Memory B cell (primary cell): ENCODE data around the gene ADGRV1.

Source experiments
- ATAC-seq: fragments of 150-1000 bp; cut with Tn5 transposase; 2 replicates; pipeline ENCODE4 v1.10.0; 2021; ENCODE audit warnings: low read depth, mild to moderate bottlenecking, moderate library complexity
- DNase-seq, 2 donors: peaks; one replicate each; pipeline ENCODE4 v3.0.0; 2022; ENCODE audit warnings: low spot score in 2 of 2
- H3K27ac Mint-ChIP-seq: one replicate; pipeline ENCODE4 v1.8.0; 2022; ENCODE audit warnings: mild to moderate bottlenecking, moderate library complexity, mixed read lengths
- H3K27me3 Mint-ChIP-seq: one replicate; pipeline ENCODE4 v1.8.0; 2022; ENCODE audit warnings: mixed read lengths
- H3K36me3 Mint-ChIP-seq: one replicate; pipeline ENCODE4 v1.8.0; 2022; ENCODE audit warnings: mild to moderate bottlenecking, mixed read lengths
- H3K4me1 Mint-ChIP-seq: one replicate; pipeline ENCODE4 v1.8.0; 2022; ENCODE audit warnings: mixed read lengths
- H3K4me3 Mint-ChIP-seq: one replicate; pipeline ENCODE4 v1.8.0; 2022; ENCODE audit warnings: mild to moderate bottlenecking, moderate library complexity, mixed read lengths
- H3K9me3 Mint-ChIP-seq: one replicate; pipeline ENCODE4 v1.8.0; 2022; ENCODE audit warnings: mixed read lengths

ADGRV1 gene

GRCh38 chr5:91103353-91104061 lies 544.9 kb downstream of the ADGRV1 start:
- ATAC-seq (no peak), DNase-seq (no peak)
- no peak overlapping the region for H3K27ac Mint-ChIP-seq
- no peaks in the 10 kb centered on the region for H3K9me3 Mint-ChIP-seq
- H3K4me1 Mint-ChIP-seq = no peaks in the 10 kb centered on the region
- H3K36me3 Mint-ChIP-seq = no peaks in the 10 kb centered on the region
- H3K4me3 Mint-ChIP-seq = no peak overlapping the region
- H3K27me3 Mint-ChIP-seq = peaks cover 7% of the 10 kb centered on the region

GRCh38 chr5:91104062-91104448 lies 545.5 kb downstream of the ADGRV1 start:
- H3K9me3 Mint-ChIP-seq = no peaks in the 10 kb centered on the region
- H3K4me1 Mint-ChIP-seq = no peaks in the 10 kb centered on the region
- H3K27ac Mint-ChIP-seq = no peak overlapping the region
- DNase-seq (no peak), ATAC-seq (no peak)
- H3K4me3 Mint-ChIP-seq = no peak overlapping the region
- H3K36me3 Mint-ChIP-seq = no peaks in the 10 kb centered on the region
- peaks cover 7% of the 10 kb centered on the region for H3K27me3 Mint-ChIP-seq

DNA sequence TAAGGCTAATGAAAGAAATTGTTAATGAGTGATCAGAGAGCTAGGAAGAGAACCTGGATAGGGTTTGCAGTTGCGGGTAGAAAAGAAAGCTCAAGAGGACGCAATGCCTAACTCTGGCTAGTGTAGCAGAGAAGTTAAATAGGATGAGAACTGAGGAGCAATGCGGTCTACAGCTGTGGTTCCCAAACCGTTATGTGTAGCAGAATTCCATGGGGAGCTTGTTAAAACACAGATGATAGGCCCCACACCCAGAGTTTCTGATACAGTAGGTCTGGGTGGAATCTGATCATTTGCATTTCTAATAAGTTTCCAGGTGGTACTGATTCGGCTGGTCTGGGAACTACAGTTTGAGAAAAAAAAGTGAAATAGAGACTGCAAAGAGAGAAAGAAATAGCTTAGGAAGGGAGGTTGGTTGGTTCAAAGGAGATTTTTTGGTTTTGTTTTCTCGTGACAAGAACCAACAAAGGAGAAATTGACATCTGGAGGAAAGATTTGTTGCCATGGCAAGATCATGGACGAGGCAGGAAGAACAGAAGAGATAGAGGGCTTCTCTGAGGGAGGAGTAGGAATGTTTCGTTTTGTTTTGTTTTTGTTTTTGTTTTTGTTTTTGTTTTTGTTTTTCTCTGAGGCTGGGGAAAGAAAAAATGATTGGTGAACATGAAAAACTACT lies 548.4 kb downstream of the ADGRV1 start:
- ATAC-seq (no peak), DNase-seq (no peak)
- no peaks in the 10 kb centered on the region for H3K9me3 Mint-ChIP-seq
- H3K27me3 Mint-ChIP-seq = peaks cover 2% of the 10 kb centered on the region
- no peaks in the 10 kb centered on the region for H3K36me3 Mint-ChIP-seq
- no peaks in the 10 kb centered on the region for H3K4me1 Mint-ChIP-seq
- no peak overlapping the region for H3K27ac Mint-ChIP-seq
- no peak overlapping the region for H3K4me3 Mint-ChIP-seq

DNA sequence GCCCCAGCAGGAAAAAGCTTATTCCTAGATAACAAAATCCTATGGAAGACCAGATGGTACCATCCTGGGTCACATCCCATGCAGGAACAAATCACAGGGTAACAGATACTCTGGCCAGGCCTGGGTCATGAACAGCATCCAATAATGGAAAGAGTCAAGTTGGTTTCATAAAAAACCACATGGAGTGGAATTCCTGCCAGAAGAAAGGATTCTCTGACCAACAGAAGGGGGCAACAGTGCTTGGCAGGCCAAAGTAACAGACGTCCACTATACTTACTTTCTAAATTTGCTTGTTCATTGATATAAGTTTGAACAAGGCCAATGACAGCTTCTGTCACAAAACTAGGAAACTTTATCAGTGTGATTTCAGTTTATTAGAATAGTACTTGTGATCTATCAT lies 551.0 kb downstream of the ADGRV1 start:
- ATAC-seq (no peak), DNase-seq (no peak)
- no peaks in the 10 kb centered on the region for H3K9me3 Mint-ChIP-seq
- no peaks in the 10 kb centered on the region for H3K4me1 Mint-ChIP-seq
- H3K4me3 Mint-ChIP-seq = no peak overlapping the region
- H3K27ac Mint-ChIP-seq = no peak overlapping the region
- H3K27me3 Mint-ChIP-seq = peaks cover 2% of the 10 kb centered on the region
- no peaks in the 10 kb centered on the region for H3K36me3 Mint-ChIP-seq

GRCh38 chr5:91110686-91111085 lies 552.1 kb downstream of the ADGRV1 start:
- Mint-ChIP-seq H3K4me3 (no peak overlapping the region), H3K36me3 (no peaks in the 10 kb centered on the region), H3K4me1 (no peaks in the 10 kb centered on the region), H3K27ac (no peak overlapping the region), H3K27me3 (peaks cover 2% of the 10 kb centered on the region), H3K9me3 (no peaks in the 10 kb centered on the region)
- ATAC-seq (no peak), DNase-seq (no peak)

- DNase-seq = no peak
- Mint-ChIP-seq H3K4me1 (no peaks in the 10 kb centered on the region), H3K4me3 (no peak overlapping the region), H3K27ac (no peak overlapping the region), H3K9me3 (no peaks in the 10 kb centered on the region), H3K36me3 (no peaks in the 10 kb centered on the region), H3K27me3 (peaks cover 1% of the 10 kb centered on the region)
- ATAC-seq = no peak
These were observed 553.1 kb downstream of the ADGRV1 start for GRCh38 chr5:91111473-91112238.

GRCh38 chr5:91114658-91115057 lies 556.1 kb downstream of the ADGRV1 start:
- H3K36me3 Mint-ChIP-seq = no peaks in the 10 kb centered on the region
- no peak overlapping the region for H3K4me3 Mint-ChIP-seq
- no peak for DNase-seq
- no peak for ATAC-seq
- no peaks in the 10 kb centered on the region for H3K9me3 Mint-ChIP-seq
- no peaks in the 10 kb centered on the region for H3K4me1 Mint-ChIP-seq
- no peak overlapping the region for H3K27ac Mint-ChIP-seq
- peaks cover 1% of the 10 kb centered on the region for H3K27me3 Mint-ChIP-seq

DNA sequence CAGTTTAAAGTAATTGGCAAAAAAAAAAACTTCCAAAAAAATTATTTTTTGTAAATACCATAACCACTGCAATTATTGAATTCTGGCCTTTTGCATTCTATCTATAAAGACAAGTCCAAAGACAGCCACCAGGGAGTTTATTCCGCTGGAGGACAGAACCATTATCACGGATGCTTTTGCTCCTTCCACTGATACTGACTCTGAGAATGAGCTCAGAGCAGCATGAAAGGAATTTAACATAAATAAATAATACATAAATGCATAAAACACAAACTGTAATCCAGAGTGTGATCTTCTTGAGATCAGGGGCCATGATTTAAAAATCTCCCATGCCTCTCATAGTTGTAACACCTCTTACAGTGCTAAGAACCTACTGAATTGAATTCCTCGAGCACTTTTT lies 559.8 kb downstream of the ADGRV1 start:
- peaks cover 1% of the 10 kb centered on the region for H3K27me3 Mint-ChIP-seq
- H3K4me1 Mint-ChIP-seq = no peaks in the 10 kb centered on the region
- H3K27ac Mint-ChIP-seq = no peak overlapping the region

GRCh38 chr5:91118796-91119195 lies 560.2 kb downstream of the ADGRV1 start:
- Mint-ChIP-seq H3K27me3 (peaks cover 1% of the 10 kb centered on the region), H3K4me1 (no peaks in the 10 kb centered on the region), H3K36me3 (no peaks in the 10 kb centered on the region), H3K9me3 (no peaks in the 10 kb centered on the region), H3K27ac (no peak overlapping the region), H3K4me3 (no peak overlapping the region)
- ATAC-seq (no peak), DNase-seq (no peak)

More for the DNA sequence above, 559.8 kb downstream of the ADGRV1 start:
- H3K36me3 Mint-ChIP-seq = no peaks in the 10 kb centered on the region
- no peak overlapping the region for H3K4me3 Mint-ChIP-seq
- DNase-seq = no peak
- no peaks in the 10 kb centered on the region for H3K9me3 Mint-ChIP-seq
- no peak for ATAC-seq

GRCh38 chr5:91119217-91119616 lies 560.6 kb downstream of the ADGRV1 start:
- H3K9me3 Mint-ChIP-seq = no peaks in the 10 kb centered on the region
- H3K27me3 Mint-ChIP-seq = peaks cover 1% of the 10 kb centered on the region
- no peak for ATAC-seq
- H3K4me1 Mint-ChIP-seq = no peaks in the 10 kb centered on the region
- H3K36me3 Mint-ChIP-seq = no peaks in the 10 kb centered on the region
- no peak for DNase-seq
- H3K4me3 Mint-ChIP-seq = no peak overlapping the region
- no peak overlapping the region for H3K27ac Mint-ChIP-seq

GRCh38 chr5:91119981-91120850 lies 561.6 kb downstream of the ADGRV1 start:
- no peak for ATAC-seq
- Mint-ChIP-seq H3K9me3 (no peaks in the 10 kb centered on the region), H3K4me1 (no peaks in the 10 kb centered on the region), H3K36me3 (no peaks in the 10 kb centered on the region), H3K27me3 (peaks cover 1% of the 10 kb centered on the region), H3K27ac (no peak overlapping the region), H3K4me3 (no peak overlapping the region)
- no peak for DNase-seq

DNA sequence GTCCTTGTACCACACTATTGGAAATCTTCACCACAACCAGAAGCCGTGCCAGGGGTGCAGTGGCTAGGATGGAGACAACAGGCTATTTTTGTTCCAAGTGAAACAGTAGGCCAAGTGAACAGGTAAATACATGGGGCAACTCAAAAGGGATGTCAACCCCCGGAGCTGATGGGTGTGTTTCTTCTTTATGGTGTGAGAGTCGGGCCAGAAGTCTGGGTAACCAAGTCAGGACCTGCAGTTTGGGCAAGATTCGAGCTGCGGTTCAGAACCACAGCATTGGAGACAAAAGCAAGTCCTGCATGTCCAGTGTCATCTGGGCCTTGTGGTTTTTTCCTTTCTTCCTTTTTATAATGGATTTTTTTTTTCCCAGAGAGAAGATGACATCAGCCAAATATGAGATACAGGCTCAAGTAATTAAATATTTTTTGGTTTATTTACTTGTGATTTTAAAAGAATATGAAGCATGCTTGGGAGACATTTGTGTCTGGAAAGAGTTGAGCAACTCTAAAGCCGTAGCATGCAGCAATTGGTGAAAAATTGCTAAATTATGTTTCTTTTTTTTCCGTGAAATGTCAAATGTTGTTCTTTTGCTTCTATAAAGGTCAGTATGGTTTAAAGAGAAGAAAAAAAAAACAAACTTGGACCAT lies 562.9 kb downstream of the ADGRV1 start:
- ATAC-seq = no peak
- Mint-ChIP-seq H3K4me3 (no peak overlapping the region), H3K36me3 (no peaks in the 10 kb centered on the region), H3K27me3 (no peaks in the 10 kb centered on the region), H3K4me1 (no peaks in the 10 kb centered on the region), H3K27ac (no peak overlapping the region), H3K9me3 (no peaks in the 10 kb centered on the region)
- no peak for DNase-seq

DNA sequence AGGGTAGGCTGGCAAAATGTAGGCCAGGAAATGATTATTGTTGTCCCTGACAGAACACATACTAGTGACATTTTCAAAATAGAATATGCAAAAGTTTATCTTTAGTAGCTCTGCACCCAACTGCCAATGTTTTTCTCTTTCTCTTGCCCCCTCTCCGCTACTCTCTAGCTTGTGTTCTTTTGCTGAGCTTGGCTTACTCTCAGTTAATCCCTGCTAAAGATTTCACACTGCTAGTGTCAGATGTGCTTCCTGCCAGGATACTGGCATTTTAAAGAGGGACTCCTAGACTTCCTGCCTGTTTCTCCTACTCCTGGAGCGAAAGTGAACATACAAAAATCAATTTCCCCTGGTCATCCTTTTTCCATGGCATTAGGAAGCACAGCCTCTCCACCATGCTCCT lies 564.1 kb downstream of the ADGRV1 start:
- Mint-ChIP-seq H3K27ac (no peak overlapping the region), H3K27me3 (no peaks in the 10 kb centered on the region), H3K36me3 (no peaks in the 10 kb centered on the region), H3K9me3 (no peaks in the 10 kb centered on the region), H3K4me1 (no peaks in the 10 kb centered on the region), H3K4me3 (no peak overlapping the region)
- ATAC-seq = no peak
- no peak for DNase-seq
